Large intestine (tissue), 3 donors: ENCODE data around the gene SPATA13. TPM values are rescaled to one million over a fixed set of nuclear protein-coding genes. Genes with fewer than 3 reads are reported as not detected.
"Not testable (repeated sequence)": the region's sequence is repeated elsewhere in the genome, so short reads cannot be mapped to it uniquely, and the experiment has no call there.

Experiments
- DNase-seq, 2 donors: peaks; one replicate each; pipeline versions ENCODE4 v3.0.0 to v3.0.0-alpha.2; 2013
- H3K27ac ChIP-seq: one replicate; pipeline ENCODE4 v1.5.1; 2013; ENCODE audit warnings: low read length
- H3K27me3 ChIP-seq: 2 replicates; pipeline ENCODE4 v1.6.1; 2013; ENCODE audit warnings: low read length; ENCODE audit not compliant: control insufficient read depth, insufficient read depth
- H3K36me3 ChIP-seq: 2 replicates; pipeline ENCODE4 v1.6.1; 2013; ENCODE audit warnings: low read length; ENCODE audit not compliant: control insufficient read depth, insufficient read depth
- H3K4me1 ChIP-seq: one replicate; pipeline ENCODE4 v1.6.1; 2013; ENCODE audit warnings: low read length; ENCODE audit not compliant: control insufficient read depth, insufficient read depth
- H3K4me3 ChIP-seq: one replicate; pipeline ENCODE4 v1.5.1; 2013; ENCODE audit warnings: low read length
- H3K9me3 ChIP-seq: one replicate; pipeline ENCODE4 v1.6.1; 2013; ENCODE audit warnings: mild to moderate bottlenecking, low read depth, low read length, moderate library complexity; ENCODE audit not compliant: control insufficient read depth
- WGBS: methylation state at CpG from one replicate; pipeline ENCODE4 v1.1.5; 2013; ENCODE audit warnings: low lambda C conversion rate; ENCODE audit not compliant: insufficient coverage; 5-methylcytosine and 5-hydroxymethylcytosine counted together
- polyA plus RNA-seq: library from polyadenylated mRNA; unstranded; fragments of 120-200 nt; gene quantifications from one replicate; pipeline ENCODE4 v1.2.1, GENCODE V29; 2013

Gene SPATA13
- polyA plus RNA-seq, 1 donor, result 19.9 TPM

DNA sequence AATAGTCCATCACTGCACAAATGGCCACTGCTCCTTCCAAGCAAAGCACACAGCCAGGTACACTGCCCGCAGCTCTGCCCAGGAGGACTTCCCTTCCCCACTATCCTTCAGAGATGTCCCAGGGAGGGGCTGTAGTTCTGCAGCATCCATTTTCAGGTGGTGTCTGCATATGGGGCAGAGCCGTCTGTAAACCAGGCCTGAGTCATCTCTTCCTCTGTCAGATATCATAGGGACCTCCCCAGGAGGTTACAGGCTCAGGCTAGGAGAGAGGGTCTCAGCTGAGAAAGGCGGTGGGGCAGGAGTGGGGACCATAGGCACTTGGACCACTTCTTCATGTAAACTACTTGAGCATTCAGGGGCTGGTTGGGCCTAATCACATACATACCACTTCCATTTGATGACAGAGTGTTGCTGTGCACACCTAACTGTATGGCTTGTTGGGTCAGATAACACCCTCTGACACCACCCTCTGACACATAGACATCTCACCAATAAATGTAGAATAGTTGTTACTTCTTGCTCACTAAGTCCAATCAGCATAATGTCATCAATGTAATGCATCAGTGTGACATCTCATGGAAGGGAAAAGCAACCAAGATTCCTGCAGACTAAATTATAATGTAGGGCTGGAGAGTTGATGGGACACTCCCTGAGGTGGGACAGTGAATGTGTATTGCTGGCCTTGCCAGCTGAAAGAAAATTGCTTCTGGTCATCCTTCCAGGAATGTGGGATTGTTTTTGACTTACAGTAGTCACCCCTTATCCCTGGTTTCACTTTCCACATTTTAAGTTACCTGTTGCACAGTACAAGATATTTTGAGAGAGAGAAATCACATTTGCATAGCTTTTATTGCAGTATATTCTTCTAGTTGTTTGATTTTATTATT, 189.5 kb downstream of the SPATA13 start:
- not testable (repeated sequence) for H3K27me3 ChIP-seq, H3K4me3 ChIP-seq, H3K36me3 ChIP-seq, H3K9me3 ChIP-seq, H3K27ac ChIP-seq, DNase-seq, H3K4me1 ChIP-seq
- WGBS, result no CpG with 5 or more reads among the region's 3 CpGs

DNA sequence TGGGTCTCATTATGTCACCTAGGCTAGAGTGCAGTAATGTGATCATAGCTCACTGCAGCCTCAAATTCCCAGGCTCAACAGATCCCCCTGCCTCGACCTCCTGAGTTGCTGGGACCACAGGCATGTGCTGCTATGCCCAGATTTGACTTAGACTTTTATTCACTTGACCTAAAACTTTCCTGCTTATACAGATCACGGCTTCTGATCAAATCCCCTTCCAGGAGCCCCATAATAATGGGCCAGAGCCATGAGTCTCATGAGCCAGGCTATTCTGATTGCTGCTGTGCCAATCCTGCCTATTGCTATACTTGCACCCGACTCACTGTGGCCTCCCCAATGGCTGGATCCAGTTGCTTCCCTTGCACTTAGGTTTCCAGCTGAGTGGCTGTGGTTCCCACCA, 190.9 kb downstream of the SPATA13 start:
- no peak overlapping the region for H3K4me3 ChIP-seq
- no peaks in the 10 kb centered on the region for H3K27me3 ChIP-seq
- DNase-seq, result no peak
- H3K27ac ChIP-seq, result no peak overlapping the region
- no peaks in the 10 kb centered on the region for H3K36me3 ChIP-seq
- no CpG with 5 or more reads among the region's 3 CpGs for WGBS
- peaks cover 8% of the 10 kb centered on the region for H3K9me3 ChIP-seq
- no peaks in the 10 kb centered on the region for H3K4me1 ChIP-seq

DNA sequence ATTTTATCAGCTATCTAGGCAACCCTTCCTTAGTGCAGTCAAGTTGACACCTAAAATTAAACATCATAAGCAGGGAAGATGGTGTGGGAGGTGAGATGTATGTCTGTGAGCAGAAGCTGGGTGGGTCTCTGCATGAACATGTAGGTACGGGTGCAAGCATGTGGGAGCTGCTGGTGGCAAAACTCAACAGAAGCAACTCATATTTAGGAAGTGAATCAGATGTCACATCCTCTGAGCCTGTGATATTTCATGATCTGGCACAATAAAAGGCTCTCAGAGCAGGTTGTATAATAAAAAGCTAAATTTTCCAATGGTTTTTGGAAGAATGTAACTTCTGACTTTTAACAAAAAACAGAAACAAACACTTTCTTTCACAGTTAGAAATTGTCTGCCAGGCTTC, 193.2 kb downstream of the SPATA13 start:
- H3K4me1 ChIP-seq, result no peaks in the 10 kb centered on the region

DNA sequence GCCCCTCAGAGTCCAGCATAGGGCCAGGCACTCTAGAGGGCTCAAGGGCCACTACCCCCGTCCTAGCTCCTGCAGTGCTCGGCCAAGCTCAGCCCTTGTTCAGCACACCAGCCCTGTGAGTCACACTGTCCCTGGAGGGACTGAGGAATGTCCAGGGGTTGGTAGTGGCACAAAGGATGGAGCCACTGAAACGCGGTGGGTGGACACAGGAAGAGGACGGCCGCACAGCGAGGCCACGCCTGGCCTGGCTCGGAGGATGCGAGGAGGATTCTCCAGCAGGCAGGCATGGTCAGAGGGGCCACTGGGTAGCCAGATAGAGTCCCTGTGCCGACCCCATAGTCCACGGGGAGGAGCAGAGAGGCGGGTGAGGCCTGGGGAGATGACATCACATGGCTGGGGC, 194.6 kb downstream of the SPATA13 start:
- no peak overlapping the region for H3K4me3 ChIP-seq
- no peak for DNase-seq
- peaks cover 14% of the 10 kb centered on the region for H3K9me3 ChIP-seq
- H3K36me3 ChIP-seq, result no peaks in the 10 kb centered on the region
- WGBS, result no CpG with 5 or more reads among the region's 13 CpGs
- H3K27ac ChIP-seq, result no peak overlapping the region
- H3K27me3 ChIP-seq, result no peaks in the 10 kb centered on the region
- H3K4me1 ChIP-seq, result no peaks in the 10 kb centered on the region

More for the DNA sequence above, 193.2 kb downstream of the SPATA13 start:
- Histone ChIP-seq H3K27ac (no peak overlapping the region), H3K9me3 (peaks cover 14% of the 10 kb centered on the region), H3K4me3 (no peak overlapping the region), H3K36me3 (no peaks in the 10 kb centered on the region), H3K27me3 (no peaks in the 10 kb centered on the region)
- WGBS, result no CpG with 5 or more reads among the region's 1 CpG
- DNase-seq, result no peak

DNA sequence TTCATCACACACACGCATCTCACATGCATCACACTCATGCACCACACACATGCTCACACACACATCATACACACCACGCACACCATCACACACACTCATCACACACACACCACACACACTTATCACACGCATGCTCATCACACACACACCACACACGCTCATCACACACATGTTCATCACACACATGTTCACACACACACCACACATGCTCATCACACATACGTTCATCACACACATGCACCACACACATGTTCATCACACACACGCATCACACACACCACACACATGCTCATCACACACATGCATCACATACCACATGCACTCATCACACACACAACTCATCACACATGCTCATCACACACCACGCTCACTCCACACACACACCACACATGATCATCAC, 195.8 kb downstream of the SPATA13 start:
- no peaks in the 10 kb centered on the region for H3K4me1 ChIP-seq
- no peak overlapping the region for H3K4me3 ChIP-seq
- H3K27me3 ChIP-seq, result no peaks in the 10 kb centered on the region
- DNase-seq, result no peak
- peaks cover 14% of the 10 kb centered on the region for H3K9me3 ChIP-seq
- H3K36me3 ChIP-seq, result no peaks in the 10 kb centered on the region
- no peak overlapping the region for H3K27ac ChIP-seq
- no CpG with 5 or more reads among the region's 7 CpGs for WGBS

Other genes with a start within 250 kb of the SPATA13 start
- gene C1QTNF9, start 148.9 kb downstream of the SPATA13 start, polyA plus RNA-seq, result 0.42 TPM